Measurements from ENCODE around the gene SERINC2.

DNA sequence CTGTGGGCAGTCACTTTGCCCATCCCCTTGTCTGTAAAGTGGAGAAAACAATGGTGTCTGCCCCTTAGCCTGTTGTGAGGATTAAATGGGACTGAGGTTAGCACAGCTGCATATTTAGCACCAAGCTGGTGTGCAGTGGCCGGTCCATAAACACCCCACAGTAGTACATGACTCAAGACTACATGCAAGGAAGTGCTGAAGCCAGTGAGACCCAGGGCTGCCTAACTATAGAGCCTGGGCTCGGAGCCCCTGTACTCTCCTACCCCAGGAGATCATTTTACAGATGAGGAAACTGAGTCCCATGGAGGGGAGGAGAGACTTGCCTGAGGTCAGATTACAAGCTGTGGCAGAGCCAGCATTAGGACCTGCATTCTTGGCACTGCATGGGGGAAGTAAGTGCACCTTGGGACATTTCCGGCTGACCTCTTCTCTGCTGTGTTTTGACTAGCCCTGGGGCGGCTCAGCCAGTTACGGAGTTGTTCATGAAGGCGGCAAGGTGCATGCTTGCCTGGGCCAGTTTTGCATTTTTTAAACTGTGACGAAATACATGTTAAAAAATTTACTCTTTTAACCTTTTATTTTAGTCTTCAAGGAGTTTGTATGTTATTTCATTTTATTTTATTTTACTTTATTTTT, 3.2 kb downstream of the SERINC2 start:
- TF ChIP-seq, protein P1, sequence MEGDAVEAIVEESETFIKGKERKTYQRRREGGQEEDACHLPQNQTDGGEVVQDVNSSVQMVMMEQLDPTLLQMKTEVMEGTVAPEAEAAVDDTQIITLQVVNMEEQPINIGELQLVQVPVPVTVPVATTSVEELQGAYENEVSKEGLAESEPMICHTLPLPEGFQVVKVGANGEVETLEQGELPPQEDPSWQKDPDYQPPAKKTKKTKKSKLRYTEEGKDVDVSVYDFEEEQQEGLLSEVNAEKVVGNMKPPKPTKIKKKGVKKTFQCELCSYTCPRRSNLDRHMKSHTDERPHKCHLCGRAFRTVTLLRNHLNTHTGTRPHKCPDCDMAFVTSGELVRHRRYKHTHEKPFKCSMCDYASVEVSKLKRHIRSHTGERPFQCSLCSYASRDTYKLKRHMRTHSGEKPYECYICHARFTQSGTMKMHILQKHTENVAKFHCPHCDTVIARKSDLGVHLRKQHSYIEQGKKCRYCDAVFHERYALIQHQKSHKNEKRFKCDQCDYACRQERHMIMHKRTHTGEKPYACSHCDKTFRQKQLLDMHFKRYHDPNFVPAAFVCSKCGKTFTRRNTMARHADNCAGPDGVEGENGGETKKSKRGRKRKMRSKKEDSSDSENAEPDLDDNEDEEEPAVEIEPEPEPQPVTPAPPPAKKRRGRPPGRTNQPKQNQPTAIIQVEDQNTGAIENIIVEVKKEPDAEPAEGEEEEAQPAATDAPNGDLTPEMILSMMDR (IDR thresholded peaks at IDR 0.05; ENCODE audit: low read length): no peak
- TF ChIP-seq EZH2 (optimal IDR thresholded peaks at IDR 0.05; ENCODE audit: low read depth, low read length): no peak
